NB4 (cell line): ENCODE measurements around the gene CEP192.

Experiments used
- CTCF ChIP-seq: IDR thresholded peaks from one replicate; pipeline ENCODE4 v1.5.1; 2012; ENCODE audit warnings: low read depth, low read length
- MAX ChIP-seq: IDR thresholded peaks from 2 replicates; pipeline ENCODE4 v1.6.1; 2011; ENCODE audit warnings: low read depth, low read length
- POLR2A ChIP-seq: IDR thresholded peaks from 2 replicates; pipeline ENCODE4 v1.6.1; 2011; ENCODE audit warnings: mild to moderate bottlenecking; ENCODE audit not compliant: insufficient read length; ENCODE audit errors: extremely low read depth

GRCh38 chr18:13028869-13029268 lies 37.7 kb downstream of the CEP192 start:
- TF ChIP-seq CTCF (no peak), MAX (no peak), POLR2A (no peak)
